Measurements from ENCODE around the gene OR6J1. TPM values are rescaled to one million over a fixed set of nuclear protein-coding genes. Genes with fewer than 3 reads are reported as not detected.
"Not testable (repeated sequence)": the region's sequence is repeated elsewhere in the genome, so short reads cannot be mapped to it uniquely, and the experiment has no call there.

The OR6J1 gene
- not detected in 2 replicates for total RNA-seq (2014; rRNA removed; shearing (Covaris generic))

DNA sequence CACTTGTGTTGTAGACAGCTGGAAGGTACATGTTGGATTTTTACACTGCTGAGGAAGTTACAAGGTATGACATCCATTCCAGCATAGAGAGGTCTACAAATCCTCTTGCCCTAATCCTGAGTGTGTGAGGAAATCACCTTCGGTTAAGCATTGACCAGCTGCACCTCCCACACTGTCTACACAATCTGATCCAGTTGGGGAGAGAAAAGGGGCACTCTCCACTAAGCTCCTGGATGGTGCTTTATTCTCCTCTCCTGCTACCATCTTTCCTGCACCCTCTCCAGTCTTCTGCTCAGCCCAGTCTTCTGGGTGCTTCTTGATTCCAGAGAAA lies at the start of gene OR6J1:
Gene OR6J1, minus strand, starts transcription at position 48 of the 331 bp plus-strand sequence. CDS start 9,541 bp downstream, outside the sequence.
- Histone ChIP-seq H3K9me3 (replicated peaks) (no peaks in the 10 kb centered on the region), H3K27ac (no peak within 1 kb of the TSS), H3K4me1 (peaks cover 2% of the 10 kb centered on the region; the same call in 1 of the 2 replicates), H3K4me3 (no peak within 1 kb of the TSS), H3K36me3 (no peaks in the 10 kb centered on the region), H3K27me3 (no peaks in the 10 kb centered on the region)
- no peak for DNase-seq

DNA sequence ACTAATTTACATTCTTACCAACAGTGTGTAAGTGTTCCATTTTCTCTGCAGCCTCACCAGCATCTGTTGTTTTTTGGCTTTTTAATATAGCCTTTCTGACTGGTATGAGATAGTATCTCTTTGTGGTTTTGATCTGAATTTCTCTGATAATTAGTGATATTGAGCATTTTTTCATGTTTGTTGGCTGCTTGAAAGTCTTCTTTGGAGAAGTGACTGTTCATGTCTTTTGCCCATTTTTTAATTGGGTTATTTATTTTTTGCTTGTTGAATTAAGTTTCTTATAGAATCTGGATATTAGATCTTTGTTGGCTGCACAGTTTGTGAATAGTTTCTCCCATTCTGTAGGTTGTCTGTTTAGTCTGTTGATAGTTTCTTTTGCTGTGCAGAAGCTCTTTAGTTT lies 48.0 kb upstream of the OR6J1 start:
- no peak overlapping the region for H3K27ac ChIP-seq
- no peak for DNase-seq
- no peak overlapping the region for H3K4me3 ChIP-seq
- no peaks in the 10 kb centered on the region for H3K36me3 ChIP-seq
- H3K4me1 ChIP-seq, result peaks cover 12% of the 10 kb centered on the region
- H3K9me3 ChIP-seq (replicated peaks), result peaks cover 20% of the 10 kb centered on the region
- no peaks in the 10 kb centered on the region for H3K27me3 ChIP-seq

GRCh38 chr14:22691171-22691570 lies 47.0 kb upstream of the OR6J1 start:
- no peak for DNase-seq
- Histone ChIP-seq H3K27ac (no peak overlapping the region), H3K4me1 (peaks cover 12% of the 10 kb centered on the region), H3K4me3 (no peak overlapping the region), H3K27me3 (no peaks in the 10 kb centered on the region), H3K36me3 (no peaks in the 10 kb centered on the region), H3K9me3 (replicated peaks) (peaks cover 20% of the 10 kb centered on the region)

- Histone ChIP-seq H3K36me3 (no peaks in the 10 kb centered on the region), H3K4me1 (peaks cover 12% of the 10 kb centered on the region), H3K27ac (no peak overlapping the region), H3K4me3 (no peak overlapping the region), H3K27me3 (no peaks in the 10 kb centered on the region), H3K9me3 (replicated peaks) (peaks cover 20% of the 10 kb centered on the region)
- peak; percentile 50 to 59 for DNase-seq
These were observed 45.0 kb upstream of the OR6J1 start for GRCh38 chr14:22689199-22689598.

GRCh38 chr14:22687969-22688368 lies 43.8 kb upstream of the OR6J1 start:
- peaks cover 18% of the 10 kb centered on the region for H3K9me3 ChIP-seq (replicated peaks)
- not testable (repeated sequence) for H3K4me3 ChIP-seq, H3K27ac ChIP-seq, H3K36me3 ChIP-seq, H3K27me3 ChIP-seq, DNase-seq
- H3K4me1 ChIP-seq, result peaks cover 12% of the 10 kb centered on the region

GRCh38 chr14:22686176-22686611 lies 42.0 kb upstream of the OR6J1 start:
- not testable (repeated sequence) for H3K27me3 ChIP-seq, H3K4me3 ChIP-seq, H3K27ac ChIP-seq, H3K4me1 ChIP-seq, DNase-seq, H3K36me3 ChIP-seq
- peaks cover 11% of the 10 kb centered on the region for H3K9me3 ChIP-seq (replicated peaks)

GRCh38 chr14:22685467-22685866 lies 41.3 kb upstream of the OR6J1 start:
- no peak for DNase-seq
- H3K4me1 ChIP-seq, result peaks cover 2% of the 10 kb centered on the region; the same call in 1 of the 2 replicates
- H3K27ac ChIP-seq, result no peak overlapping the region
- H3K36me3 ChIP-seq, result no peaks in the 10 kb centered on the region
- peaks cover 11% of the 10 kb centered on the region for H3K9me3 ChIP-seq (replicated peaks)
- no peaks in the 10 kb centered on the region for H3K27me3 ChIP-seq
- H3K4me3 ChIP-seq, result no peak overlapping the region

GRCh38 chr14:22683428-22683827 lies 39.3 kb upstream of the OR6J1 start:
- not testable (repeated sequence) for H3K4me3 ChIP-seq, H3K27me3 ChIP-seq, H3K4me1 ChIP-seq, DNase-seq, H3K27ac ChIP-seq, H3K36me3 ChIP-seq
- peaks cover 11% of the 10 kb centered on the region for H3K9me3 ChIP-seq (replicated peaks)

DNA sequence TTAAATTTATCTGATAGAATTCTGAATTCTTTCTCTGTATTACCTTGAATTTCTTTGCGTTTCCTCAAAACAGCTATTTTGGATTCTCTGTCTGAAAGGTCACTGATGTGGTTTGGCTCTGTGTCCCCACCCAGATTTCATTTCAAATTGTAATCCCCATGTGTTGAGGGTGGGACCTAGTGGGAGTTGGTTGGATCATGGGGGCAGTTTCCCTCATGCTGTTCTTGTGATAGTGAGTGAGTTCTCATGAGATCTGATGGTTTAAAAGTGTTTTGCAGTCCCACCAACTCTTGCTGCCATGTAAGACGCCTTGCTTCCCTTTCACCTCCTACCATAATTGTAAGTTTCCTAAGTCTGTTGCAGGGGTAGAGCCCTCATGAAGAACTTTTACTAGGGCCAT lies 34.1 kb upstream of the OR6J1 start:
- Histone ChIP-seq H3K9me3 (replicated peaks) (peaks cover 9% of the 10 kb centered on the region; the same call in 1 of the 2 replicates), H3K36me3 (no peaks in the 10 kb centered on the region; the same call in 1 of the 2 replicates), H3K4me3 (no peak overlapping the region), H3K27ac (no peak overlapping the region), H3K4me1 (no peaks in the 10 kb centered on the region), H3K27me3 (peaks cover 4% of the 10 kb centered on the region; the same call in 1 of the 2 replicates)
- no peak for DNase-seq

DNA sequence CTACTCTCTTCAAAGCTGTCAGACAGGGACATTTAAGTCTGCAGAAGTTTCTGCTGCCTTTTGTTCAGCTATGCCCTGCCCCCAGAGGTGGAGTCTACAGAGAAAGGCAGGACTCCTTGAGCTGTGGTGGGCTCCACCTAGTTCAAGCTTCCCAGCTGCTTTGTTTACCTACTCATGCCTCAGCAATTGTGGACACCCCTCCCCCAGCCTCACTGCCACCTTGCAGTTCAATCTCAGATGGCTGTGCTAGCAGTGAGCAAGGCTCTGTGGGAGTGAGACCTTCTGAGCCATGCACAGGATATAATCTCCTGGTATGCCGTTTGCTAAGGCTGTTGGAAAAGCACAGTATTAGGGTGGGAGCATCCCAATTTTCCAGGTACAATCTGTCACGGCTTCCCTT lies 33.4 kb upstream of the OR6J1 start:
- H3K36me3 ChIP-seq; H3K9me3 ChIP-seq (replicated peaks); H3K27ac ChIP-seq; H3K4me3 ChIP-seq; H3K4me1 ChIP-seq; H3K27me3 ChIP-seq; DNase-seq: not testable (repeated sequence)

DNA sequence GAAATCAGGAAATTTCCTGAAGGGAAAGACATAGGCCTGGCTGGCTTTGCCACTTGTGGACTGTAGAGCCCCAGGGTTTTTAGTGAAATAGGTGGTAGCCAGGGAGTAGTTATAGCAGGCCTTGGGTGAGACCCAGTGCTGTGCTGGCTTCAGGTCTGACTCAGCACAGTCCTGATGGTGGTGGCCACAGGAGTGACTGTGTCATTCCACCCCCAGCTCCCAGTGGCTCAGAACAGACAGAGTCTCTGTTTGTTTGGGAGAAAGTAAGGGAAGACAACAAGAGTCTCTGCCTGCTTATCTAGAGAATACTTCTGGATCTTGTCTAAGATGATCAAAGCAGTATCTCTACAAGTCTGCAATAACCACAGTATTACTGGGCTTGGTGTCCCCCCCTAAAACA lies 27.5 kb upstream of the OR6J1 start:
- Histone ChIP-seq H3K27ac (no peak overlapping the region), H3K4me3 (no peak overlapping the region), H3K4me1 (no peaks in the 10 kb centered on the region), H3K9me3 (replicated peaks) (peaks cover 3% of the 10 kb centered on the region; the same call in 1 of the 2 replicates), H3K36me3 (no peaks in the 10 kb centered on the region), H3K27me3 (no peaks in the 10 kb centered on the region)
- DNase-seq, result no peak

DNA sequence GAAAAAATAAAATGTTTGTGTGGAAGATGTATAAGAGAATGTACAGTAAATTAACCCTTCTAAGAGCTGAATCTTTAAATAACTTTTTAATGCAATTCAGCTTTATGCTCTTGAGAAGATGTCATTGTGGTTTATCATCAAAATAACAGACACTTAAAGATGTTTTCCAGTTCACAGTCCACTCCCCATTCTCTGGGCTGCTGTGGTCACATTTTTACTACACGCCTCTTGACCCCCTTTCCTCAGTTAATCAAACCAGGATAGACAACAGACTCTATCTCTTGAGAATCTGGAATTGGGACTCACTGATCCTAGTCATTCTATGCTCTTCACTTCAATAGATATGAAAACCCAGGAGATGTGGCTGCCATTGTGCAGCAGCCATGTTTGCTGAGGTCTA lies 24.7 kb upstream of the OR6J1 start:
- no peak for DNase-seq
- Histone ChIP-seq H3K27ac (no peak overlapping the region), H3K4me1 (no peaks in the 10 kb centered on the region), H3K4me3 (no peak overlapping the region), H3K9me3 (replicated peaks) (no peaks in the 10 kb centered on the region), H3K27me3 (no peaks in the 10 kb centered on the region), H3K36me3 (no peaks in the 10 kb centered on the region)

GRCh38 chr14:22668417-22668816 lies 24.3 kb upstream of the OR6J1 start:
- Histone ChIP-seq H3K4me1 (no peaks in the 10 kb centered on the region), H3K36me3 (no peaks in the 10 kb centered on the region), H3K27ac (no peak overlapping the region), H3K4me3 (no peak overlapping the region), H3K9me3 (replicated peaks) (no peaks in the 10 kb centered on the region), H3K27me3 (no peaks in the 10 kb centered on the region)
- no peak for DNase-seq

GRCh38 chr14:22667881-22668280 lies 23.7 kb upstream of the OR6J1 start:
- Histone ChIP-seq H3K4me1 (no peaks in the 10 kb centered on the region), H3K36me3 (no peaks in the 10 kb centered on the region), H3K27ac (no peak overlapping the region), H3K4me3 (no peak overlapping the region), H3K27me3 (no peaks in the 10 kb centered on the region), H3K9me3 (replicated peaks) (no peaks in the 10 kb centered on the region)
- DNase-seq, result no peak

GRCh38 chr14:22666203-22666893 lies 22.2 kb upstream of the OR6J1 start:
- H3K27ac ChIP-seq, result no peak overlapping the region
- H3K4me1 ChIP-seq, result no peaks in the 10 kb centered on the region
- H3K36me3 ChIP-seq, result no peaks in the 10 kb centered on the region
- H3K9me3 ChIP-seq (replicated peaks), result no peaks in the 10 kb centered on the region
- DNase-seq, result no peak
- no peak overlapping the region for H3K4me3 ChIP-seq
- H3K27me3 ChIP-seq, result no peaks in the 10 kb centered on the region

DNA sequence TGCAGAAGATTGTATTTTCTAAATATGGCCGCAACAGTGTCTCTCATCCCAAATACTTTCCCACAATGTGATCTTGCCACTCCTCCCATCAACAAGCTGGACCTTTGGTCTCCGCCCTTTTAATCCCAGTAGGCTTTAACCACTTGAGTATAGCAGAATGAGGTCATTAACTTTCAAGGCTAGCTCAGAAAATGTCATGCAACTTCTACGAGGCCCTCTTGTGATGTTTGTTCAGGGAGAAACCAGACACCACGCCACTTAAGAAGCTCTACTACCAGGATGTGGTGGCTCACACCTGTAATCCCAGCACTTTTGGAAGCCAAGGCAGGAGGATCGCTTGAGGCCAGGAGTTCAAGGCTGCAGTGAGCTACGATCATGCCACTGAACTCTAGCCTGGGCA lies 20.1 kb upstream of the OR6J1 start:
- no peaks in the 10 kb centered on the region for H3K4me1 ChIP-seq
- DNase-seq, result peak; percentile 52 to 68
- H3K36me3 ChIP-seq, result no peaks in the 10 kb centered on the region
- H3K27me3 ChIP-seq, result no peaks in the 10 kb centered on the region
- H3K4me3 ChIP-seq, result no peak overlapping the region
- no peak overlapping the region for H3K27ac ChIP-seq
- no peaks in the 10 kb centered on the region for H3K9me3 ChIP-seq (replicated peaks)

Measured in SJCRH30 (cell line).